BE2C (cell line): ENCODE results near the gene UPK3A.
"Not testable (repeated sequence)": the region's sequence is repeated elsewhere in the genome, so short reads cannot be mapped to it uniquely, and the experiment has no call there.

Source experiments
- DNase-seq: peaks from one replicate; pipeline ENCODE4 v3.0.0-alpha.2; 2020
- H3K27me3 ChIP-seq: fragments of 250-450 bp; sonication (Bioruptor Pico); 2 replicates; pipeline ENCODE4 v1.5.1; 2020; ENCODE audit warnings: mild to moderate bottlenecking
- H3K36me3 ChIP-seq: fragments of 250-450 bp; sonication (Bioruptor Pico); 2 replicates; pipeline ENCODE4 v1.5.1; 2020; ENCODE audit warnings: mild to moderate bottlenecking
- H3K4me1 ChIP-seq: fragments of 250-450 bp; sonication (Bioruptor Pico); 2 replicates; pipeline ENCODE4 v1.5.1; 2020
- H3K4me3 ChIP-seq: 2 replicates; pipeline ENCODE4 v1.5.1; 2011; ENCODE audit warnings: low read depth, low read length
- H3K9me3 ChIP-seq: fragments of 250-450 bp; sonication (Bioruptor Pico); 2 replicates; pipeline ENCODE4 v1.5.1; 2020
- TF ChIP-seq, protein P1 (sequence below): IDR thresholded peaks from 2 replicates; pipeline ENCODE4 v1.5.1; 2012; ENCODE audit warnings: mild to moderate bottlenecking, low read depth, low read length

Gene UPK3A

DNA sequence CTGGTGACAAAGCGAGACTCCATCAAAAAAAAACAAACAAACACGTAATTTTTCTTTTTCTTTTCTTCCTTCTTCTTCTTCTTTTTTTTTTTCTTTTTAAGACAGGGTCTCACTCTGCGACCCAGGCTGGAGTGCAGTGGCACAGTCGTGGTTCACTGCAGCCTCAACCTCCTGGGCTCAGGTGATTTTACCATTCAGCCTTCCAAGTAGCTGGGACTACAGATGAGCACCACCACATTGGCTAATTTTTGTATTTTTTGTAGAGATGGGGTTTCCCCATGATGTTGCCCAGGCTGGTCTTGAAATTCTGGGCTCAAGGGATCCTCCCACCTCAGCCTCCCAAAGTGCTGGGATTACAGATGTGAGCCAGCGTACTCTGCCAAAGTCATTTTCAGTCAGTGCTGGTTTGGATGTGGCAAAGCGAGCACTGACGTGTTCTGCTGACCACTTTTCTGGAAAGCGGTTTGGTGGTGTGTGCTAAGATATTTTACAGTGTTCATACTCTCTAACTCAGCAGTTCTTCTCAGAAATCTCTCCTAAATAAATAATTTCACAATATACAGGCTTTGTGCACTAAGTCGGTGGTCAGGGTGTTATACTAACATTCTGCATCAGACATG lies 35.7 kb downstream of the UPK3A start:
- Histone ChIP-seq H3K4me1 (peaks cover 34% of the 10 kb centered on the region), H3K36me3 (peaks cover 32% of the 10 kb centered on the region), H3K27me3 (no peaks in the 10 kb centered on the region), H3K9me3 (no peaks in the 10 kb centered on the region), H3K4me3 (no peak overlapping the region)
- TF ChIP-seq, protein P1, sequence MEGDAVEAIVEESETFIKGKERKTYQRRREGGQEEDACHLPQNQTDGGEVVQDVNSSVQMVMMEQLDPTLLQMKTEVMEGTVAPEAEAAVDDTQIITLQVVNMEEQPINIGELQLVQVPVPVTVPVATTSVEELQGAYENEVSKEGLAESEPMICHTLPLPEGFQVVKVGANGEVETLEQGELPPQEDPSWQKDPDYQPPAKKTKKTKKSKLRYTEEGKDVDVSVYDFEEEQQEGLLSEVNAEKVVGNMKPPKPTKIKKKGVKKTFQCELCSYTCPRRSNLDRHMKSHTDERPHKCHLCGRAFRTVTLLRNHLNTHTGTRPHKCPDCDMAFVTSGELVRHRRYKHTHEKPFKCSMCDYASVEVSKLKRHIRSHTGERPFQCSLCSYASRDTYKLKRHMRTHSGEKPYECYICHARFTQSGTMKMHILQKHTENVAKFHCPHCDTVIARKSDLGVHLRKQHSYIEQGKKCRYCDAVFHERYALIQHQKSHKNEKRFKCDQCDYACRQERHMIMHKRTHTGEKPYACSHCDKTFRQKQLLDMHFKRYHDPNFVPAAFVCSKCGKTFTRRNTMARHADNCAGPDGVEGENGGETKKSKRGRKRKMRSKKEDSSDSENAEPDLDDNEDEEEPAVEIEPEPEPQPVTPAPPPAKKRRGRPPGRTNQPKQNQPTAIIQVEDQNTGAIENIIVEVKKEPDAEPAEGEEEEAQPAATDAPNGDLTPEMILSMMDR, result no peak
- no peak for DNase-seq

DNA sequence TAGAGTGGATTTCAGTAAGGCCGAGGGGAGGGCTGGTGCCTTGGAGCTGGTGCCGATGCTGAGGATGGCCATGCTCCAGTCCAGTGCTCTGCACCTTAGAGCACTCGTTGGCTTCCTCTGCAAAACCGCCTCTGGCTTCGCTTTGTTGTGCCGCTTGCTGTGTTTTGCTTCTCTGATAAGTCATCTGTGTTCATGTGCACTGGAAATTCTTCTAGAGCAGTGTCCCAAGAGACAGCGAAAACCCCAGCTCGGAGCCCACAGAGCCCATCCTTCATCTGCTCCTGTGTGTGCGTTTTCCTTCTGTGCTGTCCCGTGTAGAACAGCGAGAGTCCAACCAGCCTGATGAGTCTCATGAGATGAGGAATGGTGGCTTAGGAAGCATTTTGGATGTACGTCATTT lies 37.1 kb downstream of the UPK3A start:
- H3K4me1 ChIP-seq, result peaks cover 33% of the 10 kb centered on the region
- no peak overlapping the region for H3K4me3 ChIP-seq
- peak; percentile 23 for DNase-seq
- H3K36me3 ChIP-seq, result peaks cover 38% of the 10 kb centered on the region
- H3K9me3 ChIP-seq, result no peaks in the 10 kb centered on the region
- TF ChIP-seq, protein P1, result no peak
- H3K27me3 ChIP-seq, result no peaks in the 10 kb centered on the region

DNA sequence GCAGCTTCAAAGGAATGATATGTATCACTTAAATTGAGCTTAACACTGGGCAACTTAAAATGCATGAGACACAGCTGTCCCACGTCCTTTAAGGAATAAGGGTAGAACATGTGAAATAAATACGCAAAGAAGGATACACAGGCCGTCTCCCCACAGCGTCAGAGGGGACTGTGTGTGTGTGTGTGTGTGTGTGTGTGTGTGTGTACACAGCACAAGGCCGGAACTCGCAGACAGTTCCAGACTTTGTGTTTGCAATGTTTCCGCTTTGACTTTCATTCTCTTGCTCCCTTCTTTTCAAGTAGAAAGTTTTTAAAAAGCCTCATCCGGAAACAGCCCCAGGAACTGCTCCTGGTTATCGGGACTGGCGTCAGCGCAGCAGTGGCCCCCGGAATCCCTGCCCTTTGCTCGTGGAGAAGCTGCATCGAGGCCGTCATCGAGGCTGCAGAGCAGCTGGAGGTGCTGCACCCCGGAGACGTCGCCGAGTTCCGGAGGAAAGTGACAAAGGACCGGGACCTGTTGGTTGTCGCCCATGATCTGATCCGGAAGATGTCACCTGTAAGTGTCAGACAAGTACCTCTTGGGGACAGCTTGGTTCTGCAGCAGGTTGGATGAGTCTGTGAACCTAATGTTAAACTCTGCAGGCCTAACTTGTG lies 38.2 kb downstream of the UPK3A start:
- H3K27me3 ChIP-seq, result no peaks in the 10 kb centered on the region
- H3K9me3 ChIP-seq, result no peaks in the 10 kb centered on the region
- DNase-seq, result no peak
- peaks cover 24% of the 10 kb centered on the region for H3K4me1 ChIP-seq
- H3K36me3 ChIP-seq, result peaks cover 42% of the 10 kb centered on the region
- TF ChIP-seq, protein P1, result no peak
- no peak overlapping the region for H3K4me3 ChIP-seq

DNA sequence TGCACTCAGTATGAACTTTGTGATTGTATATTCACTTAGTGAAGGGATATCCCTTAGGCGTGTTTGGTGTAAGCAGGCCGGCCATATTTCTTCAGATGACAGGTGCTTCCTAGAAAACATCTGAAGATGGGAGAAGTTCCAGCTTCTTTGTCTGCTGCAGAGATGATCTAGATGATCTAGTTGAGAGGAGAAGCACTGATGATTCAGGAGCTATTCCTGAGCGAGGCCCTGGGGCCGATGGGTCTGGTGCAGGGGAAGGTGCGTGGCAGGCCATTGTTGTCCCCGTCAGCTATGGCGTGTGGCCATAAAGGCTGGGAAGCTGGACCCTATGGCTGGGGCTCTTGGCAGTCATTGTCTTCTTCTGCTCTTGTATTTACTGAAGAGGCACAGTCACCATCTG lies 38.9 kb downstream of the UPK3A start:
- Histone ChIP-seq H3K9me3 (no peaks in the 10 kb centered on the region), H3K27me3 (no peaks in the 10 kb centered on the region), H3K4me1 (peaks cover 19% of the 10 kb centered on the region), H3K36me3 (peaks cover 45% of the 10 kb centered on the region), H3K4me3 (no peak overlapping the region)
- TF ChIP-seq, protein P1, result no peak
- no peak for DNase-seq

DNA sequence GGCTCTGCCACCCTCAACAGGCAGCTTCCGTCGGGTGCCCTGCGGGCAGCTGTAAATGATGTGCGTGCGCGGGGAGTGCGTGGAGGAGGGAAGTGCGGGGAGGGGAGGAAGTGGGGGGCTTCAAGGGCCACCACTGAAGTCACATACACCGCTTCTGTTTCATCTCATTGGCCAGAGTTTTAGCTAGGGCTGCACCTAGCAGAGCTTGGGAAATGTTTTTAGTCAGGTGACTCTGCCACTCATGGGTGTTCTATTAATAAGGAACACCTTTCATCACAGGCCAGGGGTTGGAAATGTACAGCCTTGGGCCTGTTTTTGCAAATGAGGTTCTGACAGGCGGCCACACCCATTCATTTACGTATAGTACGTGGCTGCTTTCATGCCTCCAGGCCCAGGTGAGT lies 39.6 kb downstream of the UPK3A start:
- H3K9me3 ChIP-seq, result no peaks in the 10 kb centered on the region
- peaks cover 19% of the 10 kb centered on the region for H3K4me1 ChIP-seq
- H3K36me3 ChIP-seq, result peaks cover 50% of the 10 kb centered on the region
- TF ChIP-seq, protein P1, result no peak
- DNase-seq, result no peak
- no peak overlapping the region for H3K4me3 ChIP-seq
- H3K27me3 ChIP-seq, result no peaks in the 10 kb centered on the region

DNA sequence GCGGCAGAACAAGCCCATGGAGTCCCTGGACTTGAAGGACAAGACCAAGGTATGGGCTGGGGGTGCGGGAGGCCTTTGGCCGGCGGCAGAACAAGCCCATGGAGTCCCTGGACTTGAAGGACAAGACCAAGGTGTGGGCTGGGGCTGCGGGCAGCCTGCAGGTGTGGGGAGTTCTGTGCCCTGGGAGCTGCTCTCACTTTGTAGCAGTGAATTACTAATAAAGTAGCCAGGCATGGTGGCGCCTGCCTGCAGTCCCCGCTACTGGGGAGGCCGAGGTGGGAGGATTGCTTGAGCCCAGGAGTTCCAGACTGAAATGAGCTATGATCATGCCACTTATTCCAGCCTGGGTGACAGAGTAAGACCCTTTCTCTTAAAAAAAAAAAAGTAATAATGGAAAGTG lies 43.5 kb downstream of the UPK3A start:
- not testable (repeated sequence) for H3K27me3 ChIP-seq, H3K9me3 ChIP-seq, H3K4me3 ChIP-seq, DNase-seq
- Histone ChIP-seq H3K36me3 (peaks cover 71% of the 10 kb centered on the region), H3K4me1 (peaks cover 10% of the 10 kb centered on the region)
